ENCODE data around the gene SCAMP2.

GRCh38 chr15:74840851-74841775, 32.1 kb downstream of the SCAMP2 start:
- TF ChIP-seq POLR2AphosphoS5 (IDR thresholded peaks at IDR 0.05): no peak
- TF ChIP-seq CTCF (IDR thresholded peaks at IDR 0.05 in 8 of 11, conservative IDR thresholded peaks at IDR 0.05 in 3 of 11): no peak
- TF ChIP-seq POLR2A (IDR thresholded peaks at IDR 0.05): no peak
